HuH-7.5 (cell line): ENCODE data around the gene IRF2.

Experiments
- DNase-seq: peaks from one replicate; pipeline ENCODE4 v3.0.0; 2011; ENCODE audit warnings: low spot score

Gene IRF2

GRCh38 chr4:184474263-184475095 lies at the start of gene IRF2:
IRF2 (minus strand) TSS chr4:184474550; CDS start chr4:184429064, 45,486 bp downstream.
- DNase-seq: peak; percentile 68

GRCh38 chr4:184515606-184516005 lies 41.3 kb upstream of the IRF2 start:
- DNase-seq: no peak

GRCh38 chr4:184514121-184514988 lies 40.0 kb upstream of the IRF2 start:
- no peak for DNase-seq

GRCh38 chr4:184513802-184514120 lies 39.4 kb upstream of the IRF2 start:
- DNase-seq: no peak

- no peak for DNase-seq
These were observed 36.8 kb upstream of the IRF2 start for GRCh38 chr4:184511156-184511555.

- DNase-seq: no peak
These were observed 36.1 kb upstream of the IRF2 start for GRCh38 chr4:184510401-184510800.

- no peak for DNase-seq
These were observed 32.3 kb upstream of the IRF2 start for GRCh38 chr4:184506527-184507121.

GRCh38 chr4:184504385-184504784 lies 30.0 kb upstream of the IRF2 start:
- DNase-seq: no peak

GRCh38 chr4:184503869-184504300 lies 29.5 kb upstream of the IRF2 start:
- DNase-seq: no peak

- DNase-seq: no peak
These were observed 26.6 kb upstream of the IRF2 start for GRCh38 chr4:184500748-184501589.

- no peak for DNase-seq
These were observed 25.6 kb upstream of the IRF2 start for GRCh38 chr4:184499996-184500395.

GRCh38 chr4:184498598-184498997 lies 24.2 kb upstream of the IRF2 start:
- DNase-seq: no peak

- no peak for DNase-seq
These were observed 15.4 kb upstream of the IRF2 start for GRCh38 chr4:184489771-184490170.

- no peak for DNase-seq
These were observed 13.2 kb upstream of the IRF2 start for GRCh38 chr4:184487503-184487902.

- no peak for DNase-seq
These were observed 10.9 kb upstream of the IRF2 start for GRCh38 chr4:184485279-184485678.

- DNase-seq: no peak
These were observed 7.2 kb upstream of the IRF2 start for GRCh38 chr4:184481544-184481943.

GRCh38 chr4:184479516-184479950 lies 5.2 kb upstream of the IRF2 start:
- DNase-seq: no peak

- no peak for DNase-seq
These were observed 3.0 kb upstream of the IRF2 start for GRCh38 chr4:184477201-184477999.

- no peak for DNase-seq
These were observed 2.3 kb upstream of the IRF2 start for GRCh38 chr4:184476695-184477094.

- DNase-seq: no peak
These were observed 1.1 kb upstream of the IRF2 start for GRCh38 chr4:184475498-184475897.

- no peak for DNase-seq
These were observed 729 bp upstream of the IRF2 start for GRCh38 chr4:184475096-184475461.
